Activated CD4-positive, alpha-beta T cell treated with anti-CD3 and anti-CD28 coated beads, Interleukin-2, amount 10 ng/mL, durations not matched to agents 24 days and 14 days (primary cell): Measurements from ENCODE around the gene SUPT4H1. TPM values are rescaled to one million over a fixed set of nuclear protein-coding genes. Genes with fewer than 3 reads are reported as not detected.

Experiments
- DNase-seq: peaks from one replicate; pipeline ENCODE4 v3.0.0; 2022
- H3K27ac Mint-ChIP-seq: one replicate; pipeline ENCODE4 v1.8.0; 2022; ENCODE audit warnings: mild to moderate bottlenecking, mixed read lengths
- H3K27me3 Mint-ChIP-seq: one replicate; pipeline ENCODE4 v1.8.0; 2022; ENCODE audit warnings: mixed read lengths
- H3K36me3 Mint-ChIP-seq: one replicate; pipeline ENCODE4 v1.8.0; 2022; ENCODE audit warnings: low read depth, mild to moderate bottlenecking, mixed read lengths
- H3K4me1 Mint-ChIP-seq: one replicate; pipeline ENCODE4 v1.8.0; 2021; ENCODE audit warnings: mixed read lengths
- H3K4me3 Mint-ChIP-seq: one replicate; pipeline ENCODE4 v1.8.0; 2022; ENCODE audit warnings: mild to moderate bottlenecking, moderate library complexity, mixed read lengths
- H3K9me3 Mint-ChIP-seq: one replicate; pipeline ENCODE4 v1.8.0; 2021; ENCODE audit warnings: mixed read lengths
- intact Hi-C: fragments of 100-400 bp; cut with micrococcal nuclease; formaldehyde crosslinking; loops from one replicate; pipeline ENCODE4 v1.15.1; 2023
- total RNA-seq: library from RNA; stranded (reverse); gene quantifications from 2 replicates; pipeline ENCODE4 v1.2.3, GENCODE V29; 2022

The SUPT4H1 gene
- total RNA-seq, 1 donor from 2014 or later, result 139 TPM

DNA sequence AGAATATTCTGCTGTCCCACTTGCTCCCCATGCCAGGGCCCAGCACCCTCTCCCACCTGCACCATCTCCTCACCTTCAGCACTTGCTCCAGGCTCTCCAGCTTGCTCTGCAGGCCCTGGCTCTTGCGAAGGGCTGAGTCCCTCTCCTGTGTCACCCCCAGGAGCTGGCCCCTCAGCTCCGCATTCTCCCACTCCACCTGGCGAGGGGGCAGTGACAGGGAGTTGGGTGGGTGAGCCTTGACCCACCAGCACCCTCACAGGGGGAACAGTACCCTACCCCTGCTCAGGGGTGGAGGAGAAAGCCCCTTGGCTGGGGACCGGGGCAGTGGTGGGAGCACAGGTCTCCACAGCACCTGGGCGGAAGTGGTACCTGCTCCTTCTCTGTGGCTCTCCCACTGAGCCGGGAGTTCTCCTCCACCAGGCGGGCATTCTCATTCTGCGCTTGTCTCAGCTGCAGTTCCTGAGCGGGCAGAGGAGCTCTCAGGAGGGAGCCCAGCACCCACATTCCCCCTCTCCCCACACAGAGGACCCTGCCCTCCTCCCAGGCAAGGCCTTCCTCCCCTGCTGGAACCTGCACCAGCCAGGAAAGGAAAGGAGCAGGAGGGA, 29.3 kb downstream of the SUPT4H1 start:
- peaks cover 29% of the 10 kb centered on the region for H3K36me3 Mint-ChIP-seq
- H3K4me3 Mint-ChIP-seq, result no peak overlapping the region
- no peaks in the 10 kb centered on the region for H3K9me3 Mint-ChIP-seq
- intact Hi-C loops, result no loop called here
- H3K27me3 Mint-ChIP-seq, result no peaks in the 10 kb centered on the region
- no peak for DNase-seq
- H3K27ac Mint-ChIP-seq, result peak overlapping the region; percentile 51
- peaks cover 26% of the 10 kb centered on the region for H3K4me1 Mint-ChIP-seq

DNA sequence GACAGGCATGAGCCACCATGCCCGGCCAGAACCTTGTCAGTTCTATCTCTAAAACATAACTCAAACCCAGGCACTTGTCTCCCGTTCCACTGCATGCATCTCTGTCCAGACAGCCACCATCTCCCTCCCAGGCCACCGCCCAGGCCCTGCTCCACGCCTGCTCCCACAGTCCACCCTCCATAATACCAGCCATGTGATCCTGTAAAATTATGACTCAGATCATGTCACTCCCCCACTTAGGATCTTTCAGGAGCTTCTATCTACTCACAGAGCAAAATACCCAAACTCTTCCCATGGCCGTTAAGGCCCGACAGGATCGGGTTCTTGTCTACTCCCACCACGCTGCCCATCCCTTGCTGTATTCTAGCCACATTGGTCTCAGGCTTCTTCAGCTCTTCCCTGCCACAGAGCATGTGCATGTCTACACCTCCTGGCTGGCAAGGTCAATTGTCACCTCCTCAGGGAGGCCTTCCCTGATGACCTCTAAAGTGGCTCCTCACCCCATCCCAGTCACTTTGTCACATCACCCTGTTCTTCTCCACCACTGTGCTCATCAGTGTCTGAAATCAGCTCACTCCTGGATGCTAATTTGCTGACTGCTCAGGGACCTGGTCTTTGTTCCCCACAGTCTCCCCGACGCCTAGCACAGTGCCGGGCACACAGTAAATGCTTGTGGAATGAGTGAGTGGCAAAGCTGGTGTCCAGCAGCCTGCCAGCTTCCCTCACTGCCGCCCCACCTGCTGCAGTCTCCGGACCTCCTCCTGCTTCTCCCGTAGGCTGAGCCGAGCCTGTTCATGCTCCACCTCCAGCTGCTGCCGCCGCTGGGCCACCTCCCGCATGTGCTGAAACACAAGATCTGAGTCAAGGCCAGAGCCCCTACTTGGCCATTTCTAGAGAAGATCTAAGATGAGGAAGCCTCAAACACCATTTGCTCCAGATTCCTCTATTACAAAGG, 30.2 kb downstream of the SUPT4H1 start:
- intact Hi-C loops, result no loop called here
- Mint-ChIP-seq H3K4me1 (peaks cover 27% of the 10 kb centered on the region), H3K27me3 (no peaks in the 10 kb centered on the region), H3K4me3 (no peak overlapping the region), H3K9me3 (no peaks in the 10 kb centered on the region), H3K36me3 (peaks cover 31% of the 10 kb centered on the region), H3K27ac (peak overlapping the region; percentile 31)
- DNase-seq, result no peak

DNA sequence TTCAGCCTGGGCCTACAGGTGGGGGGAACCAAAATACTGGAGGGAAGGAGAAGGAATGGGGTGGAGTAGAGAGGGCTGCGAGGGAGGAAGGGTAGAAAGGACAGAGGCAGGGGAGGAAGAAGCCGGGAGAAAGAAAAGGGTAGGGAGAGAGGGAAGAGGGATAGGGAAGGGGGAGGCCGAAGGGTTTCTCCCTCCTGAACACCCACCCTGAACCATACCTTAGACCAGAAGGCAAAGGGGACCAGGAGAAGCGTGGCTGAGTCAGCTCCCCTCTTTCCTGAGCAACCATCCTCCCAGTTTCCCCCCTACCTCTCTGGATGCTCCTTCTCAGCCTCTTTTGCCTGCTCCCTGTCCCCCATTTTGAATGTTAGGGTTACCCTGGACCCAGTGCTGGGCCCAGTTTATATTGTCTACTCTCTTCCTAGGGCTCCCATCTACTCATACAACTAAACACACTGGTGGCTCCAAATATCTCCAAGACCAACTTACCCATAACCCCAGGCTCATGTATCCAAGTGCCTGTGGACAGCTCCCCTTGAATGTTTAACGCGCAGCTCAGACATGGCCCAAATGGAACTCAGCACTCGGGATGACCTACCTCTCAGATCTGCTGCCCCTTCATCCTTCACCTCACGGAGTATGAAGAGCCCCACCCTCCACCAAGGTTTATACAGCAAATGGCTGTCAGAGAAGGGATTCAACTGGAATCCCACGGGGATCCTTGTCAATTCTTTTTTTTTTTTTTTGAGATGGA, 31.3 kb downstream of the SUPT4H1 start:
- H3K4me3 Mint-ChIP-seq, result no peak overlapping the region
- intact Hi-C loops, result no loop called here
- DNase-seq, result no peak
- no peaks in the 10 kb centered on the region for H3K27me3 Mint-ChIP-seq
- H3K4me1 Mint-ChIP-seq, result peaks cover 20% of the 10 kb centered on the region
- no peak overlapping the region for H3K27ac Mint-ChIP-seq
- H3K36me3 Mint-ChIP-seq, result peaks cover 30% of the 10 kb centered on the region
- H3K9me3 Mint-ChIP-seq, result no peaks in the 10 kb centered on the region

DNA sequence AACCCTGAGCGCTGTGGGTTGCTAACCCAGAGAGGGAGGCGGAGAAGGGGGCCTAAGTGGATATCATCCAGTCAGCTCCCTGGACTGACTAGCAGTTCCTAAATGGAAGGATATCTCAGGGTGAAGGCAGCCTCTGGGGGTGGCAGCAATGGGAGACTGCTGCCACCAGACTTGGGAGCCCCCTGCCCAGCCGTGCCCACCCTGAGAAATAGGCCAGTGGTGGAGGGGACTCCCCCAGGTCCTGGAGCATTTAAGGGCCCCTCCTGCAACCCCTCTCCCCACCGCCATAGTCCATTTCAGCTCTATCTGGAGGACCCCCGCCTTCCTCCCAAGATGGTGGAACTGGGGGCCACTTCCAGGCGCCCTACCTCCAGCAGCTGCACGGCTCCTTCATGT, 31.8 kb downstream of the SUPT4H1 start:
- Mint-ChIP-seq H3K27ac (no peak overlapping the region), H3K36me3 (peaks cover 36% of the 10 kb centered on the region), H3K27me3 (no peaks in the 10 kb centered on the region), H3K4me3 (no peak overlapping the region), H3K4me1 (peaks cover 17% of the 10 kb centered on the region), H3K9me3 (no peaks in the 10 kb centered on the region)
- no peak for DNase-seq
- intact Hi-C loops, result no loop called here

DNA sequence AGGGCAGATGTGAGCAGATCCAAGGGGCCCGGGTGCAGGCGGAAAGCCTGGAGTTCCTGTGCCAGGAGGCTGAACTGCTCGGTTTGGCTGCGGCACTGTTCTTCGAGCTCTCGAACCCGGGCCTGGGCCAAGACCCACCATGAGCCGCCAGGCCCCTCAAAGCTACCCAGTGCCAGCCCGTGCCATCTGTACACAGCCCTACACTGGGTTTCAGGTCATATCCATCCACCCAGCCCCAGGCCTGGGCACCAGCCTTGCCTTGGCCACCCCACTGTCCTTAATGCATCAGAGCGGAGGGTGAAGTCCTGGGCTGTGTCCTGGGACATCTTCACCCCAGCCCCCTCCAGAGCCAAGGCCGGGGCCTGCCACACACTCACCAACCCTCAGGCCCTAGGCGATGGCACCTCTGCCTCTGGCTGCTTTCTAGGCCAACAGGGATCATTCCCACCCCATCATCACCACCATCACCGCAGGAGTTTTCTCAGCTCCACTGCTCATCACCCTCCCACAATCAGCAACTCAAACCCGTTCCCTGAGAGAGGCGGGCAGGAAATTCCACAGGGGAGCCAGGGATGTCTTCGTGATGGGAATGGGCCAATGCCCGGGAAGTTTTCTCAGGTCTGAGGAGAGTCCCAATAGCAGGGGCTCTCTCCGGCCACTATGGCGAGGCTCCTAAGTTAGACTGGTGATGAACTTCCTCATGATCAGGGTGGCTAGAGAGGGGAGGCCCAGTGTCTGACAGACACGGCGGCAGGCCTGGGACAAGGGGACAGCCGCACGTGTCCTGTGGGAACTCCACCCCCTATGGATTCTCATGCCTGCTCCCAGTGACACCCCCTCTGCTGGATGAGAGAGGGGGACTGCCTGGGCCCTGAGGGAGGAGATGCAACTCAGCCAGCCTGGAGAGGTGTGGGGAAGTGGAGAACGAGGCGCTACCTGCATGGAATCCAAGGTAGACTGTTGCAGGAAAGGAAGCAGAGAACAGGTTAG, 32.5 kb downstream of the SUPT4H1 start:
- intact Hi-C loops, result no loop called here
- DNase-seq, result no peak
- no peaks in the 10 kb centered on the region for H3K27me3 Mint-ChIP-seq
- H3K36me3 Mint-ChIP-seq, result peaks cover 40% of the 10 kb centered on the region
- H3K4me3 Mint-ChIP-seq, result no peak overlapping the region
- H3K4me1 Mint-ChIP-seq, result peaks cover 15% of the 10 kb centered on the region
- H3K9me3 Mint-ChIP-seq, result no peaks in the 10 kb centered on the region
- H3K27ac Mint-ChIP-seq, result no peak overlapping the region

DNA sequence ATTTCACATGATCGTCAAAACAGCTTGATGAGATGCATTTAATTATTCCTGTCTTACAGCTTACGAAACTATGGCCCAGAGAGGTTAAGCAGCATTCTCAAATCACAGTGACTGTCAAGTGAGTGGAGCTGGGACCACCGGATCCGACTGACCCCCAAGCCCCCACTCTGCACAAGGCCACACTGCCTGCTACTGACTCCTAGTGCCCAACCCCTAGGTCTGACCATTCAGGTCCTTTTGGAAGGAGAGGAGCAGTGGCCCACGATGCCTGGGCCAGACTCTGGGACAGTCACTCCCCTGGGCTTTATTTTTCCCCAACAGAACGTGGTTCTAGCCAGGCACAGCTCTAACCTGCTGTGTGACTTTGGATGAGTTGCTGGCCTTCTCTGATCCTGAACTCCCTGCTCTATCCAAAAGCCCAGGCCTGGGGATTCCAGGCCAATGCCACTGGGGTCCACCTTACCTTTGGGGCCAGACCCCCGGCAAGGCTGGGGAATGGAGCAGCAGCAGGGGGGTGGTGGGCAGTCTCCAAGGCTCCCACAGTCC, 33.3 kb downstream of the SUPT4H1 start:
- H3K27me3 Mint-ChIP-seq, result no peaks in the 10 kb centered on the region
- H3K4me3 Mint-ChIP-seq, result no peak overlapping the region
- H3K27ac Mint-ChIP-seq, result no peak overlapping the region
- H3K9me3 Mint-ChIP-seq, result no peaks in the 10 kb centered on the region
- peaks cover 15% of the 10 kb centered on the region for H3K4me1 Mint-ChIP-seq
- intact Hi-C loops, result no loop called here
- no peak for DNase-seq
- peaks cover 45% of the 10 kb centered on the region for H3K36me3 Mint-ChIP-seq

DNA sequence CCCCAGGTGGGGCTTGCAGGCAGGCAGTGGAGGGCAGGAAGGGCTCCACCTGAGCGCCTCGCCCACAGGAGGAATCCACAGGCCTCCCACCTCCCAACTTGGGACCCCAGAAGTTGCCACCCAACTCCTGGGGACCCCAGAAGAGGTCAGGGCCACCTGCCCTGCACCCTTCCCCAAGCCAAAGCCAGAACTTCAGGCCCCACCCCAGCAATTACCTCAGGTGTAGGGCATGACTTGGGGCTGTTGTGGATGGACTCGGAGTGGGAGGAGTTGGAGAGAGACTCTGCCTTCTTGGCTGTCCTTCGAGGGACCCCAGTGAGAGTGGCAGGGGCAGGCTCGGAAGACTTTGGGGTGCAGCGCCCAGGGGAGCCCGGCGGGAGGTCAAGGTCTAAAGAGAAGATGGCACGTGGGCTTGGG, 33.9 kb downstream of the SUPT4H1 start:
- intact Hi-C loops, result no loop called here
- DNase-seq, result peak; percentile 59
- no peaks in the 10 kb centered on the region for H3K27me3 Mint-ChIP-seq
- no peaks in the 10 kb centered on the region for H3K9me3 Mint-ChIP-seq
- peaks cover 43% of the 10 kb centered on the region for H3K36me3 Mint-ChIP-seq
- H3K27ac Mint-ChIP-seq, result peak overlapping the region; percentile 85
- peaks cover 13% of the 10 kb centered on the region for H3K4me1 Mint-ChIP-seq
- H3K4me3 Mint-ChIP-seq, result no peak overlapping the region

DNA sequence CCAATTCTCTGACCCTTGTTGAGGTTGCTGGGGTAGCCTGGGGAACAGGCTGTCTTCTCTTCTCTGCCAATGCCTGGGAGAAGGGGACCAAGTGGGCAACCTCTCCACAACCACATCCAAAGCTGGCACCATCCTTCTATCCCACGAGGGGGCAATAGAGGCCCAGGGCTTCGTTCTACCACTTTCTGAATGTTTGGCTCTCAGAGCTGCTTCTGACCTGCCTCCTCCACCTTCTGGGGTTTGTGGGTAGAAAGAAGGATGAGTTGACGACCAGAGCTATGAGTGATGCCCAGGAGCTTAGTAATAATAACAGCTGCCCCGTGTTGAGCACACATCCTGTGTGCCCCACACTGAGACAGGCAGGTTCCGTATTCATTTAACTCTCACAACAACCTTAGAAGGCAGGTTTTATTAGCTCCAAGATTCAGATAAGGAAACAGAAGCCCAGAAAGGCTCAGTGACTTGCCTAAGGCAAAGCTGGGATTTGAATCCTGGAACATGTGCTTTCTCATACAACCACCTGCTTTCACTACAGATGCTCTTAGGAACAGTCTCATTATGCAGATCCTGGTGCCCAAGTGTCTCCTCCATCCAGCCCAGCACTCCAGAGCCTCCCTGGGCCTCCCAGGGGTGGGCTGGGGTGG, 34.5 kb downstream of the SUPT4H1 start:
- Mint-ChIP-seq H3K27me3 (no peaks in the 10 kb centered on the region), H3K36me3 (peaks cover 45% of the 10 kb centered on the region), H3K27ac (peak overlapping the region; percentile 85), H3K4me1 (peaks cover 13% of the 10 kb centered on the region), H3K9me3 (no peaks in the 10 kb centered on the region), H3K4me3 (peak overlapping the region; percentile 18)
- peak; percentile 90 for DNase-seq
- intact Hi-C loops, result loop anchor here (1.0 kb wide), 4 partner anchors 11 to 130 kb away; partner anchors contain the start of genes RNF43 and TSPOAP1

DNA sequence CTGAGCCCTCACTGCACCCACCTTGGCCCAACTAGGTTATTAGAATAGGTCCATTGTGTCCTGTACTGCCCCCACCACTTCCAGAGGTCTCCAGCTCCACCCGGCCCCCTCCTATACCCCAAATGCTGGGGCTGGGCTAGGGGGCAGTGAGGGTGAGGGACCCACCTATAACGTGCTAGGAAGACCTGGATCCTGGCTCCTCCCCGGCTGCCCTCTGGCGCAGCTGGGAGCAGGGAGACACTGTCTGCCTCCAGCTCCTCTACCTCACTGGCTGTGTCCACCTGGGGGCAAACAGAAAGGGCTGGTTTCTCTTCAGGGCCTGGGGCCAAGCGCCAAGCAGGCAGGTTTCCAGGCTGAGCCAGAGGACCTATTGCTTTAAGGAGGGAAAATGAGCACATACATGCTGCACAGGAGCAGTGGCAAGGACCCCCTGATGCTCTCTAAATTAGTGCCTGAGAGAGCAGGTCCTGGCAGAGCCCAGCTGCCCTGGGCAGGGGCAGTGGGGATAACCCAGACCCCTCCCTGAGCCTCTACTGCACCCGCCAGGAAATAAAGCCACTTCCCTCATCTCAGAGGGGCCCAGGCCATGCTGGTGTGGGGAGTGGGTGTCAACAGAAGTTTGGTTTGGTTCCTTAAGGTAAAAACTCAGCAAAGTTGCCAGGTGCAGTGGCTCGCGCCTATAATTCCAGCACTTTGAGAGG, 35.6 kb downstream of the SUPT4H1 start:
- no peak overlapping the region for H3K4me3 Mint-ChIP-seq
- H3K27me3 Mint-ChIP-seq, result no peaks in the 10 kb centered on the region
- H3K27ac Mint-ChIP-seq, result no peak overlapping the region
- intact Hi-C loops, result no loop called here
- peaks cover 39% of the 10 kb centered on the region for H3K36me3 Mint-ChIP-seq
- DNase-seq, result peak; percentile 56
- no peaks in the 10 kb centered on the region for H3K9me3 Mint-ChIP-seq
- H3K4me1 Mint-ChIP-seq, result peaks cover 10% of the 10 kb centered on the region

DNA sequence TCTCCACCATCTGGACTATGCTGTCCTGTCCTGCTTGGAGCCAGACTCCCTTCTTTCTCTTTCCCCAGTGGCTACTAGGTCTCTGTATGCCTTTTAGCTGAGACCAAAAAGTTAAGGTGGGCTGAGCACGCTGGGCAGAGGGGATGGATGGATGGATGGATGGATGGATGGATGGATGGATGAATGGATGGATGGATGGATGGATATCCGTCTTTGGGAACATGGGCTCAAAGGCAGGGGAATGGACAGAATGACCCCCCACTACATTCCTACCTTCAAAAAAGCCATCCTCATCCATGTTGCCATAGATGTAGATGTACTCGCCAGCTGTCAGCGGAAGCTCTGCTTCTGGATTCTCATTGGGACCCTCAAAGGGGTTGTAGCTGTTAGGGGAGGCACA, 36.3 kb downstream of the SUPT4H1 start:
- Mint-ChIP-seq H3K4me1 (peaks cover 10% of the 10 kb centered on the region), H3K27me3 (no peaks in the 10 kb centered on the region), H3K4me3 (no peak overlapping the region), H3K9me3 (no peaks in the 10 kb centered on the region), H3K36me3 (peaks cover 37% of the 10 kb centered on the region), H3K27ac (no peak overlapping the region)
- no peak for DNase-seq
- intact Hi-C loops, result no loop called here

DNA sequence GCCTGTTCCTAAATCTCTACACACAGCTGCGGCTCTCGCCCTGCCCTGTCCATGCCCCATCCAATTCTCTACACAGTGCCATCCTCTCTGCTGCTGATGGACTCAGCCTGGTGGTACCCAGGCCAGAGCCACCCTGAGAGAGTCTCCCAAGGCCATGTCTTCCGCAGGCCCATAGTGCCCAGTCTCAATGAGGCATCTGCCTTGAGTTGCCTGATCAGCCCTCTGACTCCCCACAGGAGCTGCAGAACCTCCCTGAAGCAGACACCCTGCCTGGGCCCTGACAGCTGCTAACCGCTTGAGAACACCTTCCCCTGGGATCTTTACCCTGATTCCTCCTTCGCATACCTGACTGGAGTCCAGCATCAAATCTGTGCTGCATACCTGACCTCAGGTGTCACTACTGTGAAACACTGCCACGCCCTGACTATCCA, 36.7 kb downstream of the SUPT4H1 start:
- Mint-ChIP-seq H3K4me3 (no peak overlapping the region), H3K27ac (peak overlapping the region; percentile 64), H3K9me3 (no peaks in the 10 kb centered on the region), H3K27me3 (no peaks in the 10 kb centered on the region), H3K4me1 (peaks cover 10% of the 10 kb centered on the region), H3K36me3 (peaks cover 36% of the 10 kb centered on the region)
- intact Hi-C loops, result no loop called here
- DNase-seq, result peak; percentile 59

DNA sequence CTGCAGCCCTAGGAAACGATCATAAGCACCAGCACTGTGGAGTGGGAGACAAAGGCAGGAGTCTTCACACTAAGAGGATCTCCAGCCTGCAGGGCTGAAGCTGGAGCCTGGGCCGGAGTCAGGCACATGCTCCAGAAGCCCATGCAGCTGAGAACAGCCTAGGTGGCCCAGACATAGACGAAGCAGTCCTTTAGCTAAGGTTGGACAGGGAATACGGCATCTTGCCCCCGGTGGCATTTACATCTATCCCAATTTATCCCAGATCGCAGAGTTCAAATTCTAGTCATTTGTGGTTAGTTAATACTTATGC, 37.3 kb downstream of the SUPT4H1 start:
- Mint-ChIP-seq H3K4me1 (peaks cover 7% of the 10 kb centered on the region), H3K36me3 (peaks cover 38% of the 10 kb centered on the region), H3K27me3 (no peaks in the 10 kb centered on the region), H3K9me3 (no peaks in the 10 kb centered on the region), H3K27ac (no peak overlapping the region), H3K4me3 (no peak overlapping the region)
- intact Hi-C loops, result no loop called here
- peak; percentile 55 for DNase-seq
